ENCODE measurements around the gene TRIM71. TPM values are rescaled to one million over a fixed set of nuclear protein-coding genes. Genes with fewer than 3 reads are reported as not detected.

The TRIM71 gene
- total and polyA plus RNA-seq, 2 of the 13 experiments (the other 11 are each of a cell fraction or from before 2014, with no cell fraction given) = 21.7 to 76.9 TPM

DNA sequence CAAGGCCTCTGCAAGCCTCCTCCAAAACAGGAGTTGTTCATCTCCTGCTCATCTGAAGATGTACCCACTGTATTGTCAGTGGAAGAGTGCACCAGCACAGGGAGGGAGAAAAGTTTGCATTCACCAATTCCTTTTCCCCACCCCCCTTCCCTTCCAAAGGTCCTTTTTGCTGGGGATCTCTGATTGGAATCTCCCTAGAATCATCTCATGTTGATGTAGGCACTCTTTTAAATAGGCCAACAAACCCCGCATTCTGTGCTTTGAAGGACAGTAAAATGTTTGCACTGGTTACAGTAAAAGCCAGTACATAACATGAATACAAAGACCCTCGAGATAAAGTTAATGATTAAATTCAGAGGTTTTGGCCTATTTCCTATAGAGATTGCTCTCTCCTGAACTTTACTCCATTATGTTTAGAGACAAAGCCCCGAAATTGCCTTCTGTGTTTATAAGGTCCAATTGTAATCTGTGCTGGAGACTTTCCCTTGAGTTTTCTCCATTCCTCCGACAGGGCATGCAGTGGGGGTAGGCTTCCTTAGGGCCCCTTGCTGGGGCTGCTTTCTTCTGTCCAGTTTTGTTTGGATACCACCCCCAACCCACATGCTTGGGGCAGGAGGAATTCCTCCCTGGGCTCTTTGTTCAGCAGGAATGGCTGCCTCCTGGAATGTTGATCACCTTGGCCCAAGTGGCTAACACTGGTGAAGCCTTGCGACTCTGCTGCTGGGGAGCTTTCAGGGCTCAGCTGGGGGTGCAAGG lies 22.5 kb downstream of the TRIM71 start (continued):
- TF ChIP-seq, protein P1, sequence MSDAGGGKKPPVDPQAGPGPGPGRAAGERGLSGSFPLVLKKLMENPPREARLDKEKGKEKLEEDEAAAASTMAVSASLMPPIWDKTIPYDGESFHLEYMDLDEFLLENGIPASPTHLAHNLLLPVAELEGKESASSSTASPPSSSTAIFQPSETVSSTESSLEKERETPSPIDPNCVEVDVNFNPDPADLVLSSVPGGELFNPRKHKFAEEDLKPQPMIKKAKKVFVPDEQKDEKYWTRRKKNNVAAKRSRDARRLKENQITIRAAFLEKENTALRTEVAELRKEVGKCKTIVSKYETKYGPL (CRISPR knock-in tag; IDR thresholded peaks at IDR 0.05) = no peak
- TF ChIP-seq ZBTB42 (CRISPR knock-in tag; IDR thresholded peaks at IDR 0.05) (no peak), JUND (CRISPR knock-in tag; IDR thresholded peaks at IDR 0.05) (no peak), SRSF1 (optimal IDR thresholded peaks at IDR 0.05; ENCODE audit: low read depth, low read length) (no peak), ZKSCAN8 (CRISPR knock-in tag; IDR thresholded peaks at IDR 0.05; ENCODE audit: borderline replicate concordance) (no peak), ZNF781 (CRISPR knock-in tag; IDR thresholded peaks at IDR 0.05; ENCODE audit: borderline replicate concordance, not compliant biosample characterization) (no peak), RXRB (CRISPR knock-in tag; IDR thresholded peaks at IDR 0.05; ENCODE audit: borderline replicate concordance) (peak; percentile 80), YEATS2 (CRISPR knock-in tag; IDR thresholded peaks at IDR 0.05; ENCODE audit: borderline replicate concordance) (0 out of 2 replicates have a peak, but pooled peaks have one; percentile 12), STAT5B (CRISPR knock-in tag; IDR thresholded peaks at IDR 0.05) (no peak), ZNF501 (CRISPR knock-in tag; IDR thresholded peaks at IDR 0.05) (no peak), PCBP2 (optimal IDR thresholded peaks at IDR 0.05; ENCODE audit: low read depth, low read length, poor library complexity, severe bottlenecking) (no peak), NR3C1 (CRISPR knock-in tag; IDR thresholded peaks at IDR 0.05) (no peak), CREB1 (IDR thresholded peaks at IDR 0.05) (0 out of 2 replicates have a peak, but pooled peaks have one; percentile 2), CREB1 (CRISPR knock-in tag; IDR thresholded peaks at IDR 0.05) (peak; percentile 38; the same call in 1 of the 2 replicates), FLYWCH1 (CRISPR knock-in tag; IDR thresholded peaks at IDR 0.05) (no peak; the same call in 1 of the 2 replicates), SOX5 (CRISPR knock-in tag; IDR thresholded peaks at IDR 0.05; ENCODE audit: borderline replicate concordance) (peak; percentile 91)
- TF ChIP-seq, protein P2, sequence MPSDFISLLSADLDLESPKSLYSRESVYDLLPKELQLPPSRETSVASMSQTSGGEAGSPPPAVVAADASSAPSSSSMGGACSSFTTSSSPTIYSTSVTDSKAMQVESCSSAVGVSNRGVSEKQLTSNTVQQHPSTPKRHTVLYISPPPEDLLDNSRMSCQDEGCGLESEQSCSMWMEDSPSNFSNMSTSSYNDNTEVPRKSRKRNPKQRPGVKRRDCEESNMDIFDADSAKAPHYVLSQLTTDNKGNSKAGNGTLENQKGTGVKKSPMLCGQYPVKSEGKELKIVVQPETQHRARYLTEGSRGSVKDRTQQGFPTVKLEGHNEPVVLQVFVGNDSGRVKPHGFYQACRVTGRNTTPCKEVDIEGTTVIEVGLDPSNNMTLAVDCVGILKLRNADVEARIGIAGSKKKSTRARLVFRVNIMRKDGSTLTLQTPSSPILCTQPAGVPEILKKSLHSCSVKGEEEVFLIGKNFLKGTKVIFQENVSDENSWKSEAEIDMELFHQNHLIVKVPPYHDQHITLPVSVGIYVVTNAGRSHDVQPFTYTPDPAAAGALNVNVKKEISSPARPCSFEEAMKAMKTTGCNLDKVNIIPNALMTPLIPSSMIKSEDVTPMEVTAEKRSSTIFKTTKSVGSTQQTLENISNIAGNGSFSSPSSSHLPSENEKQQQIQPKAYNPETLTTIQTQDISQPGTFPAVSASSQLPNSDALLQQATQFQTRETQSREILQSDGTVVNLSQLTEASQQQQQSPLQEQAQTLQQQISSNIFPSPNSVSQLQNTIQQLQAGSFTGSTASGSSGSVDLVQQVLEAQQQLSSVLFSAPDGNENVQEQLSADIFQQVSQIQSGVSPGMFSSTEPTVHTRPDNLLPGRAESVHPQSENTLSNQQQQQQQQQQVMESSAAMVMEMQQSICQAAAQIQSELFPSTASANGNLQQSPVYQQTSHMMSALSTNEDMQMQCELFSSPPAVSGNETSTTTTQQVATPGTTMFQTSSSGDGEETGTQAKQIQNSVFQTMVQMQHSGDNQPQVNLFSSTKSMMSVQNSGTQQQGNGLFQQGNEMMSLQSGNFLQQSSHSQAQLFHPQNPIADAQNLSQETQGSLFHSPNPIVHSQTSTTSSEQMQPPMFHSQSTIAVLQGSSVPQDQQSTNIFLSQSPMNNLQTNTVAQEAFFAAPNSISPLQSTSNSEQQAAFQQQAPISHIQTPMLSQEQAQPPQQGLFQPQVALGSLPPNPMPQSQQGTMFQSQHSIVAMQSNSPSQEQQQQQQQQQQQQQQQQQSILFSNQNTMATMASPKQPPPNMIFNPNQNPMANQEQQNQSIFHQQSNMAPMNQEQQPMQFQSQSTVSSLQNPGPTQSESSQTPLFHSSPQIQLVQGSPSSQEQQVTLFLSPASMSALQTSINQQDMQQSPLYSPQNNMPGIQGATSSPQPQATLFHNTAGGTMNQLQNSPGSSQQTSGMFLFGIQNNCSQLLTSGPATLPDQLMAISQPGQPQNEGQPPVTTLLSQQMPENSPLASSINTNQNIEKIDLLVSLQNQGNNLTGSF (CRISPR knock-in tag; IDR thresholded peaks at IDR 0.05) = no peak
- TF ChIP-seq, protein P3, sequence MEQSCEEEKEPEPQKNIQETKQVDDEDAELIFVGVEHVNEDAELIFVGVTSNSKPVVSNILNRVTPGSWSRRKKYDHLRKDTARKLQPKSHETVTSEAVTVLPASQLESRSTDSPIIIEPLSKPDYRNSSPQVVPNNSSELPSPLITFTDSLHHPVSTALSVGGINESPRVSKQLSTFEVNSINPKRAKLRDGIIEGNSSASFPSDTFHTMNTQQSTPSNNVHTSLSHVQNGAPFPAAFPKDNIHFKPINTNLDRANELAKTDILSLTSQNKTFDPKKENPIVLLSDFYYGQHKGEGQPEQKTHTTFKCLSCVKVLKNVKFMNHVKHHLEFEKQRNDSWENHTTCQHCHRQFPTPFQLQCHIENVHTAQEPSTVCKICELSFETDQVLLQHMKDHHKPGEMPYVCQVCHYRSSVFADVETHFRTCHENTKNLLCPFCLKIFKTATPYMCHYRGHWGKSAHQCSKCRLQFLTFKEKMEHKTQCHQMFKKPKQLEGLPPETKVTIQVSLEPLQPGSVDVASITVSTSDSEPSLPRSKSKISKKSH (CRISPR knock-in tag; IDR thresholded peaks at IDR 0.05; ENCODE audit: borderline replicate concordance) = no peak
- TF ChIP-seq, protein P4, sequence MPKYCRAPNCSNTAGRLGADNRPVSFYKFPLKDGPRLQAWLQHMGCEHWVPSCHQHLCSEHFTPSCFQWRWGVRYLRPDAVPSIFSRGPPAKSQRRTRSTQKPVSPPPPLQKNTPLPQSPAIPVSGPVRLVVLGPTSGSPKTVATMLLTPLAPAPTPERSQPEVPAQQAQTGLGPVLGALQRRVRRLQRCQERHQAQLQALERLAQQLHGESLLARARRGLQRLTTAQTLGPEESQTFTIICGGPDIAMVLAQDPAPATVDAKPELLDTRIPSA (CRISPR knock-in tag; IDR thresholded peaks at IDR 0.05; ENCODE audit: borderline replicate concordance) = no peak
- TF ChIP-seq, protein P5, sequence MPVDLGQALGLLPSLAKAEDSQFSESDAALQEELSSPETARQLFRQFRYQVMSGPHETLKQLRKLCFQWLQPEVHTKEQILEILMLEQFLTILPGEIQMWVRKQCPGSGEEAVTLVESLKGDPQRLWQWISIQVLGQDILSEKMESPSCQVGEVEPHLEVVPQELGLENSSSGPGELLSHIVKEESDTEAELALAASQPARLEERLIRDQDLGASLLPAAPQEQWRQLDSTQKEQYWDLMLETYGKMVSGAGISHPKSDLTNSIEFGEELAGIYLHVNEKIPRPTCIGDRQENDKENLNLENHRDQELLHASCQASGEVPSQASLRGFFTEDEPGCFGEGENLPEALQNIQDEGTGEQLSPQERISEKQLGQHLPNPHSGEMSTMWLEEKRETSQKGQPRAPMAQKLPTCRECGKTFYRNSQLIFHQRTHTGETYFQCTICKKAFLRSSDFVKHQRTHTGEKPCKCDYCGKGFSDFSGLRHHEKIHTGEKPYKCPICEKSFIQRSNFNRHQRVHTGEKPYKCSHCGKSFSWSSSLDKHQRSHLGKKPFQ (CRISPR knock-in tag; IDR thresholded peaks at IDR 0.05; ENCODE audit: insufficient replicate concordance) = no peak

All from HepG2 (cell line).